ENCODE measurements around the gene OR8G5. TPM values are rescaled to one million over a fixed set of nuclear protein-coding genes. Genes with fewer than 3 reads are reported as not detected.

OR8G5 gene, protein sequence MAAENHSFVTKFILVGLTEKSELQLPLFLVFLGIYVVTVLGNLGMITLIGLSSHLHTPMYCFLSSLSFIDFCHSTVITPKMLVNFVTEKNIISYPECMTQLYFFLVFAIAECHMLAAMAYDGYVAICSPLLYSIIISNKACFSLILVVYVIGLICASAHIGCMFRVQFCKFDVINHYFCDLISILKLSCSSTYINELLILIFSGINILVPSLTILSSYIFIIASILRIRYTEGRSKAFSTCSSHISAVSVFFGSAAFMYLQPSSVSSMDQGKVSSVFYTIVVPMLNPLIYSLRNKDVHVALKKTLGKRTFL
- total RNA-seq = not detected in 2 replicates

DNA sequence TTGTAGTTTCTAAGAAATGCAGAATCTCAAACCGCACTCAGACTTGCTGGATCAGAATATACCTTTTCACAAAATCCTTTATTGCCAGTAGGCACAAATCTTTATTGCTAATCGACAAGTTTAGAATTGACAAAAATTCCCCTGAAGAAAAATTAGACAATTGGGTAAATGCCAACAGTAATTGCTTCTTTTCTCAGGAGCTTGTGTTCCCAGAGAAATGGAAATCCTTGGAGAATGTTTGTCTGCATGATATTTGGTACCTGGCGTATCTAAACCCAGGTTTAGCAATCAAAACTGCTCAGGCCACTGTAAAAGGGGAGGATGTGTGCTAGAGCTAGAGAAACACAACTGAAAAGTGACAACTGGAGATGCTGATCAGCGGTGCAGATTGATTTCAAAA, at the start of gene OR8G5:
Gene OR8G5, plus strand, starts transcription at position 301 of the 400 bp plus-strand sequence. CDS start 8,556 bp downstream, outside the sequence.

DNA sequence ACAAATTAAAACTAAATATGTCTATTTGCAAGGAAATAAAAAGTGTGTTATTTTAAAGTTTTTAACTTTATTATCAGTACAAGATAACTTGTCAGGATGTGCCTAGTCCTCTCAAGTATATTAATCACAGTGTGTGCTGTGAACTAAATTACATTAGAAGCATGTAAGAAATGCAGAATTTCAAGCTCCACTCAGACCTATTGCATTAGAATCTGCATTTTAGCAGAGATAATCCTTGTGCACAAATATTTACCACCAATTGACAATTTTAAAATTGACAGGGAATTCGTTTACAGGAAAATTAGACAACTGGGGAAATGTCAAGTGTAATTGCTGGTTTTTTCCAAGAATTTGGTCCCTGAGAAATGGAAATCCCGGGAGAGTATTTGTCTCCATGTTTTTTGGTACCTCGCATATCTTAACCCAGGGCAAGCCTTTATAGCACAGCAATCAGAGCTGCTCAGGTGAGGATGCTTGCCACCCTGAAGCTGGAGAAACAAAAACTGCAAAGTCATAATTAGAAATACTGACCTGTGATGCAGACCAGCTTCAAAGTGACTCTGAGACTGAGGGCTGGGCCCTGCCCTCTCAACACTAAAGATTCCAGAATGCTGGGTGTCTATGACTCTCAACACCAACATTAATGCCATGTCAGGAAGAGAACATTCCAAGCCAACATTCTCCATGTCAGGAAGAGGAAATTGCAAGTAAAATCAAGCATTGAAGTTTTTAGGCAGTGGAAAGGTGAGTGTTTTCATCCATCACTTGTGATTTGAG, 15.4 kb upstream of the OR8G5 start, which contains the start of gene OR8G1:
Gene OR8G1, plus strand, starts transcription at position 475 of the 777 bp plus-strand sequence. CDS start 8,581 bp downstream, outside the sequence.

DNA sequence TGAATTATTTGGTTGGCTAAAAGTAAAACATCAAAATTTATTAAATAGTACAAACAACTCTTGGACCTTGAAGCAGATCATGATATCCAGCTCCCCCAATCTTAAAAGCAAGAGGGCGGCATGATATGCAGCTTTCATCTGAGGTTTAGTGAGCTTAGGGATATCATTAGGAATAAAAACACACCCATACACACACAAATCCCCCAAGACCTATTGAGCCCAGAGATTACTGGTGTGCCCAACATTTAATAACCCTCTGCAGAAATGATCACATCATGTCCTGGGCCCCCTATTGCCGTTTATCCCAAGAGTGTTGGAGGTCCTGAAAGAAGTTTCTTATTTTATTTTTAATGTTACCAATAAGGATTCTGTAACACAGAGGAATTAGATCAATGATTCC, 57.7 kb downstream of the OR8G5 start, which contains the start of gene OR8D1:
Gene OR8D1, minus strand, starts transcription at position 101 of the 400 bp plus-strand sequence. CDS start 3,183 bp downstream, outside the sequence.

Other genes starting within 250 kb of the OR8G5 start
- gene OR10G4, start 243.4 kb upstream of the OR8G5 start, total RNA-seq = not detected in 2 replicates
- gene OR10G9, start 233.4 kb upstream of the OR8G5 start, total RNA-seq = not detected in 2 replicates
- gene OR10G8, start 229.6 kb upstream of the OR8G5 start, total RNA-seq = not detected in 2 replicates
- gene OR10G7, start 215.1 kb upstream of the OR8G5 start, total RNA-seq = not detected in 2 replicates
- 1.7 and 5.3 TPM in 2 replicates for gene VWA5A, start 140.9 kb upstream of the OR8G5 start, total RNA-seq
- gene OR10D3, start 73.0 kb upstream of the OR8G5 start, total RNA-seq = not detected in 2 replicates
- gene OR8G1, start 15.3 kb upstream of the OR8G5 start, total RNA-seq = not detected in 2 replicates
- not detected in 2 replicates for gene OR8D1, start 57.6 kb downstream of the OR8G5 start, total RNA-seq
- gene OR8D2, start 63.8 kb downstream of the OR8G5 start, total RNA-seq = not detected in 2 replicates
- not detected in 2 replicates for gene OR8B2, start 128.1 kb downstream of the OR8G5 start, total RNA-seq
- gene OR8B3, start 142.6 kb downstream of the OR8G5 start, total RNA-seq = not detected in 2 replicates
- not detected in 2 replicates for gene OR8B4, start 168.5 kb downstream of the OR8G5 start, total RNA-seq
- gene OR8B8, start 189.3 kb downstream of the OR8G5 start, total RNA-seq = not detected in 2 replicates